ENCODE results near the gene HECTD2.
"Not testable (repeated sequence)": the region's sequence is repeated elsewhere in the genome, so short reads cannot be mapped to it uniquely, and the experiment has no call there.

The HECTD2 gene

DNA sequence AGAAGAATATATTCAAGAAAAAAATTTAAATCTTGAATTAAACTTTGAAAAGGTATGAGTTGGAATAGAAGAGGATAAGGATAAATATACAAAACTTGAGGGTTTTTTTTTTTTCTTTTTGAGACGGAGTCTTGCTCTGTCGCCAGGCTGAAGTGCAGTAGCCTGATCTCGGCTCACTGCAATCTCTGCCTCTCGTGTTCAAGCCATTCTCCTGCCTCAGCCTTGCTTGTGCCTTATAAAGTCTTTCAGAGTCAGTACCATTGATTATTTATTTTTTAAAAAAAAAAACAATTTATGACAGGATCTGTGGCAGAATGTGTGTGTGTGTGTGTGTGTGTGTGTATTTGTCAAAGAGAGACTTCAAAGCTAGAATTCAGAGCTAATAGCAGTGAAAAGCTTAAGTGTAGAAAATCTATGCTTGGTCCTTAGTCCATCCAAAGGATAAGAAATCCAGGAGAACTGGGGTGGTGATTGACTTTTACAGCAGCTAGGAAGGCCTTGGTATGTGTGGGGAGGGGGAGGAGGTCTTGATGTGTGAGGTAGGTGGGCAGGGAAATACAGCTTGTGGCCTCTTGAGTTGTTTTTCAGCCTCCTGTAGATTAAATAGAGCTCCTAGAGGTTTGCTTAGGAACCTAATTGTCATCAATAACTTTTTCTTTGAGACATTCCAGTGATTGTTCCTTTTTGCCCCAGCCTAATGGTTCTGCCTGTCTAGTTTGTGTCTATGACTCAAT, 2.4 kb downstream of the HECTD2 start:
- DNase-seq (ENCODE audit: low spot score): no peak

DNA sequence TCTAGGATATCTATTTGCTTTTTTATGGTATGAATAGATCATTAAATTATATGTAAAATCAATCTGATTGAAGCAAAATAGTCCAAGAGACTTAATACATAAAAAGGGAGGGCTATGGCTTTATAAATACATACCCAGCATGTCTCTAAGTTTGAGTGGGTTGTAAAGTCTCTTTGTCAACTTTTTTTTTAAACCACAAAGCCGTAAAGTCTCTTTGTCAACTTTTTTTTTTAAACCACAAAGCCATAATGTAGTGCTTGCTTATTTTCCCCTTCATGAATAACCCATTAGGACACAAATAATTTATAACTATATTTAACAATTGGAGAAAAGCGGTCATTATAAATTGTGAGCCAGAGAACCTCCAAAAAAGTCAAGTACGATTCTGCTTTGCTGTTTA, 5.7 kb downstream of the HECTD2 start:
- DNase-seq (ENCODE audit: low spot score): no peak

DNA sequence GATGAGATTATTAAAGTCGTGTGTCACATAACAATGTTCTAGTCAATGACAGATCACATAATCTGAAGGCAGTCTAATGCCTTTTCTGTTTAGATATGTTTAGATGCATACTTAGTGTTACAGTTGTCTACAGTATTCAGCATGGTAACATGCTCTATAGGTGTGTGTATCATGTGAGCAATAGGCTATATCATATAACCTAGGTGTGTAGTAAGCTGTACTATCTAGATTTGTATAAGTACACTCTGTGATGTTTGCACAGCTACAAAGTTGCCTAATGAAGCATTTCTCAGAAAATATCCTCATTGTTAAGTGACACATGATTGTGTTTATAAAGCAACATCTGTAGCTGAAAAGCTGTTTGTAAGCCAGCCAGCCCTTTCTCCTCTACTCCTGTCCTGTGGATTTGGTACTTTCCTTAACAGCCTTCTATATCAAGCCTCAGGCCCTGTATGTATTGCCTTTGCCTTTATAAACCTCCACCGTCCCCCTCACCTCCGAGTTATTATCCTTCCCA, 6.3 kb downstream of the HECTD2 start:
- DNase-seq (ENCODE audit: low spot score): no peak

DNA sequence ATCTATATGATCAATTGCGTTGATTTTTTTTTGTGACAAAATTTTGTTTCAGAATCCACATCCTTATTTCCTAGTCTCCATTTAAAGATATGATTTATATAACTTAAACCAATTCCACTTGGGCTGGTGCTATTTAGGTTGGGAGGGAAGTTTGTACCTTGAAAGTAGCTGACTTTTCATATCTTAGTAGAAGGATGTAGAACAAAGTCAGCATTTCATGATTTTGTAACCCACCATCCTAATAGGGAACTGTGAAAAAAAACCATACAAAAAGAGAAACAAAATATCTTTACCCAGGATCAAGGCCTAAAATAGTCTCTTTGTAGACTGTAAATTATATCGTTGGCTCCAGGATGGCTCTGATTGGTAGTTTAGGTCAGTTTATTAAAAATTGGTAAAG, 8.3 kb downstream of the HECTD2 start:
- no peak for DNase-seq (ENCODE audit: low spot score)

DNA sequence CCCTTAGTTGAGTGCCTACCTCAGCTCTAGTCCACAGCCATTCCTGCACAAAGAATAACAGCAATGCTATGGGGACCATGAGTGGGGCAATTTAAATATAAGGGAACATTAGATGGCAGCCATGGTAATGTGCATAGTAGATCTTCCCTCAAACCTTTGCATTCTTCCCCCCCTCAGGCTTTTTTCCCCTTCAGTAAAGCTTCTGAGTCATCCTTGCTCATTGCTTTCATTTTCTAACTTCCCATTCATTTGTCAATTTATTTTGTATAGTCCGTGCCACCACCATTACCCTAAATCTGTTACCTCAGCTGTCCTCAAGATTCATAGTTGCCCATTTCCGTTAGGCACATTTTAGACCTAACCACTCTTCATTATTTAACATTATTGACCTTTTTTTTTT, 10.7 kb downstream of the HECTD2 start:
- DNase-seq (ENCODE audit: low spot score): no peak

DNA sequence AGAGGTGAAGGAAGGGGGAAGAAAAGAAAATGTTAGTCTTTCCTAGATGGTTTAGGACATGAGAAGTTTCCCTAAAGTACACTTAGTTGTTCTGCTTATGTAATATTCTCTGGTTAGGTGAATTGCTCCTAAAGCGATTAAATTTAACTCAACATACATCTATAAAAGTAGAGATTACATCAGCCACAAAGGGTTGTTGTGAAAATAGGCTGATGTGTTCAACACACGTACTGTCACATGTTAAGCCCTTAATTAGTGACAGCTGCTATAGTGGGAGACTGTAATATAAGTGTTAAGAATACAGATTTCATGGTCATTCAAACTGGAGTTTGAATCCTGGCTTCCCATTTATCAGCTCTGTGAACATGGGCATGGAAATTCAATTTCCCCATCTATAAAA, 12.8 kb downstream of the HECTD2 start:
- no peak for DNase-seq (ENCODE audit: low spot score)

DNA sequence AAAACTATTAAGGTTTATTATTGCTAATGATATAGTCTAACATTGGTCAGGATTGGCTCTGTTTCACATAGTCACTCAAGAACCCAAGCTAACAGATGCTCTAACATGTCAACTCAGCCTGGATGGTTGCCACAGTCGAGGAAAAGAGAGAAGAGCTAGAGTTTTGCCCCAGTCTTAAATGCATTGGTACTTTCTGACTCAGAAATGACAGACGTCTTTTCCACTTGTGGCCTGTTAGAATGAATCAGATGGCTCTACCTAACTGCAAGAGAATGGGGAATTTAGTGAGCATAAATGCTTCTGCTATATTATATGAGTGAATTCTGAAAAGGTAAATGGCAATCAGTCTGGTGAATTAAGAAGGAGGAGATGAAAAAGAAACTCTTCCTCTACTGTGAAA, 13.9 kb downstream of the HECTD2 start:
- no peak for DNase-seq (ENCODE audit: low spot score)

DNA sequence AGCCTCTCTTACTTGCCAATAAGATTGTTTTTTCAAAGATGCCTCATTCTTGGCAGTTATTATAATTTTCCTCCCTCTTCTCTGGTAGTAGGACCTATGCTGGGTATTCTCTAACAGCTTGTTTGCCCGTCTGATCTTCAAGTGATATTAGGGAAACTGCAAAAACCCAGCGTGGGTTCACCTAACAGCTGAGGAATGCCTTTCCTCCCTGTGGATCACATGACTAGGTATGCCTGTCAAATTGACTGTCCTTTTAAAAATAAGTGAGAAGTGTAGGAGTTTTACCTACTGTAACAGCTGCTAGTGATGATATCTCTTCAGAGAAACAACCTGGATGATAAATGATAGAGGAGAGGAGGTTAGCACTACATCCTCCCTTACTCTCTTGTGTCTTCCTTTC, 22.0 kb downstream of the HECTD2 start:
- no peak for DNase-seq (ENCODE audit: low spot score)

DNA sequence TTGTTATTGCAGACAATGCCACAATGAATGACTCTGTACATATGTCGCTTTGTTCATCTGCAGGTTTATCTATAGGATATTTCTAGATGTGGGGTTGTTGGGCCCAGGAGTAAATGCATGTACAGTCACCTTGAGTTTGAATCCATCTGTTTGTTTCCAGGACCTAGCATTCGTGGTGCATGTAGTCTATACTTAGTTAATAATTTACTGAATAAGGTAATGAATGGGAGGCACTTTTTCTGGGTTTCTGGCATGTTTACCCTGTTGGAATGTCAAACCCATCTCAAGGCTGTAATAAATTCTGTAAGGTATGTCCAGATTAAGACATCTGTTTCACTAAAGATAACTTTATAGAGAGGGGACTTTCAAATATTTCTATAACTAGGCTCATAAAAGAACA, 23.5 kb downstream of the HECTD2 start:
- no peak for DNase-seq (ENCODE audit: low spot score)

DNA sequence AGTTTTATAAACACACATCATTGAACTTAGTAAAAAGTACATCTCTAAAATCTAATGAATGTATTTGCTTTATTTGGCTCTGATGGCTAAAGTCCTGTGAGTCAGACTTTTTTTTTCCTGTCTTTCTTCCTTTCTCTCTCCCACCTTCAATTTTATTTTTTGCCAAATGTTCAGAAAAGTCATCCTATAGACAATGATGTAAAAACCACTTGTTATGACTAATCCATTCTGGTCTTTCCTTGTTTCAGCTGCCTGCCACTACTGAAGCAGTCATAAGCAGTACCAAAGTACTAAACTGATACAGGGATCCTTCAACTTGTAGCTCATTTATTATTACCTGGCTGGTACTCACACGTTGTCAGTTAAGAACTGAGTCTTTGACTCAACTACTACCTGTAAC, 23.9 kb downstream of the HECTD2 start:
- DNase-seq (ENCODE audit: low spot score): no peak

DNA sequence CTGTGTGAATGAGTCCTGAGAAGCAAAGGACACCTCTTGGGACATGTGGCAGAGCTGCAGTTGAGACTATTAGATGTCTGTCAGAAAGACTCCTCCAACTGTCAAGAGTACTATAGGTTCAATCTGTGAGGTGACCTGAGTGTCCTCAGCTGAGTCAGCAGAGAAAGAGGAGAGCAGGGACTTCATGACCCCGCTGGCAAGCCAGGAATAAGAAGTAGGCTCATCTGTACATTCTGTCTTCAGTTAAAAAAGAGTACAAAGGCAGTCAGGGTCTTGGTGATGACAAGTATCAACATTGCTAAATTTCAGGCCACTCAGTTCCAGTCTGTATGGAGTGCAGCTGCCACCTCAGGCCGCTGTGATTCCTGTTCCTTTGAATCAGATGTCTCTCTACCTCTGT, 25.1 kb downstream of the HECTD2 start:
- no peak for DNase-seq (ENCODE audit: low spot score)

DNA sequence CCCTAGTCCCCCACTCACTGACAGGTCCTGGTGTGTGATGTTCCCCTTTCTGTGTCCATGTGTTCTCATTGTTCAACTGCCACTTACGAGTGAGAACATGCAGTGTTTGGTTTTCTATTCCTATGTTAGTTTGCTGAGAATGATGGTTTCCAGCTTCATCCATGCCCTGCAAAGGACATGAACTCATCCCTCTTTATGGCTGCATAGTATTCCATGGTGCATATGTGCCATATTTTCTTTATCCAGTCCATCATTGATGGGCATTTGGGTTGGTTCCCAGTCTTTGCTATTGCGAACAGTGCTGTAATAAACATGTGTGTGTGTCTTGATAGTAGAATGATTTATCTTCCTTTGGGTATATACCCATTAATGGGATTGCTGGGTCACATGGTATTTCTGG, 28.1 kb downstream of the HECTD2 start:
- DNase-seq (ENCODE audit: low spot score): not testable (repeated sequence)

DNA sequence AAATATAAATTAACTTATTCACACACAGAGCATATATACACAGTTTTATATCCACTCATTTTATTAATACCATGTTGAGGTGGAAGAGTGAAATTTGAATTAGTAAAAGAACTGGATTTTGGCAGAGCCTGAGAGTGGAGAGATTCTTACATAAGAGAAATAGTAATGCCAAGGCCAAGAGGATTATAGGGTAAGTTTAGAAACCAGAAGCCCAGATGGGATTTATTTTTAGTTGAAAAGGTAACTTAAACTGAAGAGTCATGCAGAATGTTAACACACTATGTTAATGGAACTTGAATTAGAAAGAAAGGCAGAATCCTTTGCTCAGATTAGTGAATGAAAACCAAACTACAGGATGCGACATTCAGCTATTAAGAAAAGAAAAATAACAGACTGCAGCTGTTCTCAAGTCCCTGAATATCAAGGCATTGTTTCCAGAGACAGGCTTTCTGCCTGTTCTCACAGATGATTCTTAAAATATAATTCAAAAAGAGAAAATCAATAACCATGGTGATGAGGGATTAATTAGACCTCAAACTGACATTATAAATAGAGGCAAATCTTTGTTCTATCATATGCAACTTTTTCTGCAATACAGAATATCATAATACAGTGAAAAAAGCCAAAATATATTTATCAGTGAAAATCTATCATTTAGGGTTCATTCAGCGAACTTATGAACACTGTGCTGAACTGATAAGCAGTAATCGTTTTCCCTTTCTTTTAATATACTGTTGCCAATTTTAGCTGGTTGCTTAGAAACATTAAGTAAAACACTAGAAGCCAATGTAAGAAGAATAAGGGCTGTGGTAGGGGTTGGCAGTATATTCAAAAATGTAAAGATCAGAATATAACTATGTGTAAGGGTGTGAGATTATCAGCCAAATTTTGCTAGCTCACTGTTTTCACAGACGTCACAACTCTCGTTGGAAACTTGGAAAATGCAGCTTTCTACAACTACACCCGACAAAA, 34.4 kb downstream of the HECTD2 start:
- DNase-seq (ENCODE audit: low spot score): no peak

DNA sequence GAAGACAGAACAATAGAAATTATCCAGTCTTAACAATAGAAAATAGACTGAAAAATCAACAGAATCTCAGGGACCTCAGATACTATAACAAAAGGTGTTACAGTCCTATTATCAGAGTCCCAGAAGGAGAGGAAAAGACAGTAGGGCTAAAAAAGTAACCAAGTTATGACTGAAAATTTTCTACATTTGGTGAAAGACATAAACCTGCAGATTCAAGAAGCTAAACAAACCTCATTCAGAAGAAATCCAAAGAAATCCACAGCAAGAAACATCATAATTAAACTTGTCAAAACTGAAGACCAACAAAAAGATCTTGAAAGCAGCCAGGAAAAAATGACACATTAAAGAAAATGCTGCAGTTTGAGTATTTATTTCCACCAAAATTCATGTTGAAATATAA, 41.9 kb downstream of the HECTD2 start:
- no peak for DNase-seq (ENCODE audit: low spot score)

DNA sequence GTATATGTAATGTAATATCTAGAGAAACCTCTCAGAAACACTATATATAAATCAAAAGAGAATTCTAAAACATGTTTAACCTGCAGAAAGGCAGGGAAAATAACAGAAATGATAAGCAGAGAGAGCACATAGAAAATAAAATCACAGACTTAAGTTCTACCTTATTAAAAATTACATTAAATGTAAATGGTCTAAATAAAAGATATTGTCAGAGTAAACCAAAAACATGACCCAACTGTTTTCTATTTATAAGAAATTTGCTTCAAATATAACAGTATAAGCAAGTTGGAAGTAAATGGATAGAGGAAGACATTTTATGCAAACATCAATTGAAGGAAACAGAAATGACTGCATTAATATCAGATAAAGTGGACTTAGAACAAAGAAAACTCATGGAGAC, 43.4 kb downstream of the HECTD2 start:
- no peak for DNase-seq (ENCODE audit: low spot score)

DNA sequence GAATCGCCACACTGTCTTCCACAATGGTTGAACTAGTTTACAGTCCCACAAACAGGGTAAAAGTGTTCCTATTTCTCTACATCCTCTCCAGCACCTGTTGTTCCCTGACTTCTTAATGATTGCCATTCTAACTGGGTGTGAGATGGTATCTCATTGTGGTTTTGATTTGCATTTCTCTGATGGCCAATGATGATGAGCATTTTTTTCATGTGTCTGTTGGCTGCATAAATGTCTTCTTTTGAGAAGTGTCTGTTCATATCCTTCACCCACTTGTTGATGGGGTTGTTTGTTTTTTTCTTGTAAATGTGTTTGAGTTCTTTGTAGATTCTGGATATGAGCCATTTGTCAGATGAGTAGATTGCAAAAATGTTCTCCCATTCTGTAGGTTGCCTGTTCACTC, 45.0 kb downstream of the HECTD2 start:
- not testable (repeated sequence) for DNase-seq (ENCODE audit: low spot score)

DNA sequence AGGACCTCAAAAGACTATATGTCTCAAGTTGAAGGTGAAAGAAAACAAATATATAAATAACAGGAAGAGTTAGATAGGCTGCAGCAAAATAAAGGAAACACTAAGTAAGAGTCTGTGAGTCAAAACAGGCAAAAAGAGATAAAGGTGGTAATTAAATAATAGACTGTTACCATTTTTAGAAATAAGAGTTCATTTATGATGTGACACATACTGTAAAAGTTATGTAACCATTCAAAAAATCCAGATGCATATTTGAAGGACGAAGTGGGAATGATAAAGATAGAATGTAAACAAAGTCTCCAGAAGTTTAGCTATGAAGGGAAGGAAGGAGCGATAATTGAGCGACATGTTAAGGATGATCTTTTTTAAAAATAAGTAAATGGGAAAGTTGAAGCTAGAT, 50.5 kb downstream of the HECTD2 start:
- no peak for DNase-seq (ENCODE audit: low spot score)

DNA sequence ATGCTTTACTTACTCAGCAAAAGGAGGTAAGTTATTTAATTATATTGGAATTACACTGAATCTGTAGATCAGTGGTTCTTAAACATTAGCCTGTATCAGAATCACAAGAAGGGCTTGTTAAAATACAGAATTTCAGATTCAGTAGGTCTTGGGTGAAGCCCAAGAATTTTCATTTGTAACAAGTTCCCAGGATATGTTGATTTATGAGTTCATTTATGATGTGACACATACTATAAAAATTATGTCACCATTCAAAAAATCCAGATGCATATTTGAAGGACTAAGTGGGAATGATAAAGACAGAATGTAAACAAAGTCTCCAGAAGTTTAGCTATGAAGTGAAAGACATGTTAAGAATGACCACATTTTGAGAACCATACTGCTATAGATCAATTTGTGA, 52.3 kb downstream of the HECTD2 start:
- no peak for DNase-seq (ENCODE audit: low spot score)

DNA sequence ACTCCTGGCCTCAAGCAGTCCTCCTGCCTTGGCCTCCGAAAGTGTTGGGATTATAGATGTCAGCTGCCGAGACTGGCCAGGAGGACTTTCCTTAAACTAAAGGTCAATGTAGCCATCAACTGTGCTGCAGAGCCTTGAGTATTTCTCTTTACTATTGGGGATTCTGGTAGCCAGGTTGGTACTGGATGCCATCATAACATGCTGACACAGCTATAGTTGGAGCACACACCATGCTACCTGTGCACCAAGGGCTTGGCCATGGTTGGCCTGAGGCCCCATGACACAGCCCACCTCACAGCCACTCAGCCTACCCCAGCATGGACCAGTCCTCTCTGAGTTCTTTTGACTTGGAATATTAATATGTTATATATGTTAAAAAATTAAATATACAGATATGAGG, 54.4 kb downstream of the HECTD2 start:
- no peak for DNase-seq (ENCODE audit: low spot score)

DNA sequence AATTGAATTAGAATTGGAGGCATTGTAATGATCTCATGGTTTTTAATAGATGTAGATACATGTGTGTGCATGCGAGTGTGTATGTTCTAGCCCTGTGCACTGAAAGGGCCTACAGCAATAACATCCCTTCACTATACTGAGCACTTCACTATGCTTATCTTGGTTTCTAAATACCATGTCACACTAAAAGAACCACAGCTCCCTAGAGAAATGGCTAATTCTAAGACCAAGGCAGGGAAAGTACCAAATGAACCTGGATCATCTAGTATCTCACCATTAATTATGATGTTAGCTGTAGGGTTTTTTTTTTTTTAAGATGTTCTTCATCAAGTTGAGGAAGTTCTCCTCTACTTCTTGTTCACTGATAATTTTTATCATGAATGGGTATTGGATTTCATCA, 55.1 kb downstream of the HECTD2 start:
- DNase-seq (ENCODE audit: low spot score): no peak

DNA sequence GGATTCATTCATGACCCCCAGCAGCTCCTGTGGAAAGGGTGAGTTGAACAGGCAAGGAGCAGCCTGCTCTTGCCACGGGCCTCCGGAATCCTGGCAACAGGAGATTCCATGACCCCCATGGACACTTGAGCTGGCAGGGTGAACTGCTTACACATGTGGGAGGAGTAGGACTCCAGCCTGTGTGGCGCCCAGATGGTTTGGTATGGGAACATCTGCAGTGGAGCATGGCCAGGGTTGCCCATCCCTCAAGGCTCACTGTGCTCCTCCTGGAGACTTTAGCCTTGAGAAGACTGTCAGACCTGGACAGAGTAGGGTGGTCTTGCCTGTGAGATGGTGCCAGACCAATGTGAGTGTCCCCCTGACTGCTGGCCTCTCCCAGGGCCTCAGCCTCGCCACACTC, 57.0 kb downstream of the HECTD2 start:
- no peak for DNase-seq (ENCODE audit: low spot score)

DNA sequence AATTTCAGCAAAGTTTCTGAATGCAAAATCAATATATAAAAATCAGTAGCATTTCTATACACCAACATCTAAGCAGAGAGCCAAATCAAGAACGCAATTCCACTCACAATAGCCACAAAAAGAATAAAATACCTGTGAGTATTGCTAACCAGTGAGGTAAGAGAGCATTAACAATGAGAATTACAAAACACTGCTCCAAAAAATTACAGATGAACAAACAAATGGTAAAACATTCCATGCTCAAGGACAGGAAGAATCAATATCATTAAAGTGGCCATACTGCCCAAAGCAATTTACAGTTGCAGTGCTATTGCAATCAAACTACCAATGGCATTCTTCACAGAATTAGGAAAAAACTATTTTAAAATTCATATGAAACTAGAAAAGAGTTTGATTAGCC, 61.5 kb downstream of the HECTD2 start:
- no peak for DNase-seq (ENCODE audit: low spot score)

DNA sequence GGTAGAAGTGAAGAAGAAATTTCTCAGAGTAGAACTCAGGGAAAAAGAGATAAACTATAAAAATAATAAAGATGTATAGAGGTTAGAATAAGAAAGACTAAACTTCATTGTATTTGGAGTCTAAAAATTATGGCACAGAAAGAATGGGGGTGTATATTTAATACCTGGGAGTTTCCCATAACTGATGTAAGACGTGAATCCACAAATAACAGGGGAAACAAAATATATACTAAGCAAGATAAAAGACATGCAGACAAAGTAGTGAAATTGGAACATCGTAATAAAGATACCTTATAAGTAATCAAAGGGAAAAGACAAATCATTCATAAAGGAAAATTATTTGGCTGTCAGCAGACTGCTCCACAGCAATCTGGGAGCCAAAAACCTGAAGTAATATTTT, 62.8 kb downstream of the HECTD2 start:
- no peak for DNase-seq (ENCODE audit: low spot score)

All from CD4-positive, alpha-beta T cell treated with Interleukin-15 for 4 hours (primary cell).